Parathyroid adenoma (tissue), 2 donors: ENCODE measurements around the gene FSD1.
A peak's percentile ranks its signal among the peaks of the same experiment; 100 is the strongest.

Experiments
- H2AFZ ChIP-seq: fragments of 300-600 bp; sonication (generic); one replicate; pipeline ENCODE4 v1.7.0; 2017; ENCODE audit warnings: antibody characterized with exemption, mild to moderate bottlenecking
- H3K27ac ChIP-seq: fragments of 300-600 bp; sonication (generic); one replicate; pipeline ENCODE4 v1.7.0; 2017
- H3K27me3 ChIP-seq: fragments of 300-600 bp; sonication (generic); one replicate; pipeline ENCODE4 v1.7.0; 2017; ENCODE audit warnings: low read length; ENCODE audit not compliant: control insufficient read depth, insufficient read depth
- H3K36me3 ChIP-seq: fragments of 300-600 bp; sonication (generic); one replicate; pipeline ENCODE4 v1.7.0; 2017; ENCODE audit warnings: low read length; ENCODE audit not compliant: control insufficient read depth, insufficient read depth
- H3K4me1 ChIP-seq: fragments of 300-600 bp; sonication (generic); one replicate; pipeline ENCODE4 v1.7.0; 2017; ENCODE audit warnings: control low read depth
- H3K4me2 ChIP-seq: fragments of 300-600 bp; sonication (generic); one replicate; pipeline ENCODE4 v1.7.0; 2017; ENCODE audit warnings: low read length
- H3K4me3 ChIP-seq: fragments of 300-600 bp; sonication (generic); one replicate; pipeline ENCODE4 v1.7.0; 2017; ENCODE audit warnings: low read depth, low read length
- H3K79me2 ChIP-seq: fragments of 300-600 bp; sonication (generic); one replicate; pipeline ENCODE4 v1.7.0; 2017; ENCODE audit warnings: control low read depth
- H3K9ac ChIP-seq: fragments of 300-600 bp; sonication (generic); one replicate; pipeline ENCODE4 v1.7.0; 2017; ENCODE audit warnings: mild to moderate bottlenecking
- H3K9me3 ChIP-seq: fragments of 300-600 bp; sonication (generic); one replicate; pipeline ENCODE4 v1.7.0; 2017; ENCODE audit warnings: low read length; ENCODE audit not compliant: control insufficient read depth
- CTCF ChIP-seq: fragments of 300-600 bp; sonication (generic); IDR thresholded peaks from one replicate; pipeline ENCODE4 v1.7.0; 2017; ENCODE audit warnings: antibody characterized with exemption, mild to moderate bottlenecking
- donor health status: primary hyperparathyroidism.

The FSD1 gene

GRCh38 chr19:4323692-4324091 is 19.3 kb downstream of the FSD1 start:
- Histone ChIP-seq H3K36me3 (no peaks in the 10 kb centered on the region), H3K9me3 (no peaks in the 10 kb centered on the region), H3K4me2 (peak overlapping the region; percentile 68), H3K79me2 (no peaks in the 10 kb centered on the region), H3K27ac (no peak overlapping the region), H3K4me1 (no peaks in the 10 kb centered on the region), H3K9ac (no peak overlapping the region), H3K27me3 (no peaks in the 10 kb centered on the region), H3K4me3 (no peak overlapping the region), H2AFZ (peak overlapping the region; percentile 61)
- TF ChIP-seq CTCF: no peak

DNA sequence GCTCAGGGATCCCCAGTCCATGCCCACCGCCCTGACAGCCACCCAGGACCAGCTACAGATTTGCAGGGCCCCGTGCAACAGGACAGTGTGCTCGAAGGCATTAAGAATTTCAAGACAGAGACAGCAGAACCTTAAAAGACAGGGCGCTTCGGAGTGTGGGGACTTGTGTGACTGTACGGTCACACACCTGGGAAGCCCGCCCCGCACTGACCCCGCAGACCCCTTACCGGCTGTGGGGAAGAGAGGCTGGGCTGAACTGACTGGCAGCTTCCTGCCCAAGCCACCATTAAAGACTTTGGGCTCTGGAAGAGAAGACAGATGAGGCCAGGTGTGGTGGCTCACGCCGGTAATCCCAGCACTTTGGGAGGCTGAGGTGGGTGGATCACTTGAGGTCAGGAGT is 19.8 kb downstream of the FSD1 start:
- Histone ChIP-seq H3K9me3 (no peaks in the 10 kb centered on the region), H3K36me3 (no peaks in the 10 kb centered on the region), H3K27ac (no peak overlapping the region), H2AFZ (no peak overlapping the region), H3K27me3 (no peaks in the 10 kb centered on the region), H3K79me2 (no peaks in the 10 kb centered on the region), H3K9ac (no peak overlapping the region), H3K4me3 (no peak overlapping the region), H3K4me1 (no peaks in the 10 kb centered on the region), H3K4me2 (no peak overlapping the region)
- no peak for TF ChIP-seq CTCF

DNA sequence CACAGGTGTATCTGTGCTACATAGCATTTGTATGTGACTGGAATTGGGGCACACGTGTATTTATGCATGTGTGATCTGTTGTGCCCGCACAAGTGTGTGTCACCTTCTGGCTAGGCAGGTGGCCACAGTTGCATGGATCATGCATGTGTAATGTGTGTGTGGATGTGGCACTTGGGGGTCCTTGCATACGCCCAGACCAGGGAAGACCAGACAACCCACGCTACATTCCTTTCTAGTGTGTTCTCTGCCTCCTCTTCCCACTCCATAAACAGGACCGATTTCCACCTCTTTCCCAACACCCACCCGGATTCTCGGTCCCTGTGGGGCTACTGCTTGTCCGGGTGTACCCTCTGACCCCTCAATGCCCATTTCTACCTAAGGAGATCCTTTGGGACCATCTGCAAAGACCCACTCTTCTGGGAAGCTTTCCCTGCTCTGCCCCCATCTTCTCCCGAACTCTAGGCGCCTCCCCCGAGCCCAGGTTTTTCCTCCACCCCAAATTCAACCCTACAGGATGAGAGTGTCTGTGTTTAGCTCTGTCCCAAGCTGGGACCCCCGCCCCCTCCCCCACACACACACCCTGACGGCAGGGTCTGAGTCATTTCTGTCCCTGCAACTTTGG is 21.9 kb downstream of the FSD1 start:
- Histone ChIP-seq H3K79me2 (no peaks in the 10 kb centered on the region), H3K4me2 (no peak overlapping the region), H3K36me3 (no peaks in the 10 kb centered on the region), H3K4me1 (no peaks in the 10 kb centered on the region), H3K9me3 (no peaks in the 10 kb centered on the region), H3K27me3 (no peaks in the 10 kb centered on the region), H3K4me3 (no peak overlapping the region), H3K27ac (no peak overlapping the region), H3K9ac (no peak overlapping the region), H2AFZ (no peak overlapping the region)
- TF ChIP-seq CTCF: no peak

DNA sequence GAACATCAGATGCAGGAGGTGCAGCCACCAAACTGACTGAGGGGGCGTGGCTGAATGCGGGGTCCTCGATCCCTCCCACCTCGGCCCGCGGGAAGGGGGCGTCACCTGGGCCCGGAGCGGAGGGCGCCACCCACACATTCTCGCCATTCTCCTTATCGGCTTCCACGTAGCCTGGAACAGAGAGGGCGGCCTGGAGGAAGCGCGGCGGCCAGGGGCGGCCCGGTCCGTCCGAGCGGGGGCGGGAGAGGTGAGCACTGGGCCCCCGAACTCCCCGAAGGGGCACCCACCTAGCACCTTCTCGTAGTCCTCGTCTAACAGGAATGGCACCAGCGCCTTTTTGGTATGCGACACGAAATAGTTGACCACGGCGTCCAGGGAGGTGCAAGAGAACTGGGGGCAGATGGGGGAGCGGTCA is 22.4 kb downstream of the FSD1 start:
- H3K9ac ChIP-seq: no peak overlapping the region
- H3K4me2 ChIP-seq: no peak overlapping the region
- H3K27me3 ChIP-seq: no peaks in the 10 kb centered on the region
- no peak for TF ChIP-seq CTCF
- no peaks in the 10 kb centered on the region for H3K36me3 ChIP-seq
- H3K4me1 ChIP-seq: no peaks in the 10 kb centered on the region
- H3K79me2 ChIP-seq: no peaks in the 10 kb centered on the region
- H3K27ac ChIP-seq: no peak overlapping the region
- no peak overlapping the region for H2AFZ ChIP-seq
- H3K4me3 ChIP-seq: no peak overlapping the region
- no peaks in the 10 kb centered on the region for H3K9me3 ChIP-seq

DNA sequence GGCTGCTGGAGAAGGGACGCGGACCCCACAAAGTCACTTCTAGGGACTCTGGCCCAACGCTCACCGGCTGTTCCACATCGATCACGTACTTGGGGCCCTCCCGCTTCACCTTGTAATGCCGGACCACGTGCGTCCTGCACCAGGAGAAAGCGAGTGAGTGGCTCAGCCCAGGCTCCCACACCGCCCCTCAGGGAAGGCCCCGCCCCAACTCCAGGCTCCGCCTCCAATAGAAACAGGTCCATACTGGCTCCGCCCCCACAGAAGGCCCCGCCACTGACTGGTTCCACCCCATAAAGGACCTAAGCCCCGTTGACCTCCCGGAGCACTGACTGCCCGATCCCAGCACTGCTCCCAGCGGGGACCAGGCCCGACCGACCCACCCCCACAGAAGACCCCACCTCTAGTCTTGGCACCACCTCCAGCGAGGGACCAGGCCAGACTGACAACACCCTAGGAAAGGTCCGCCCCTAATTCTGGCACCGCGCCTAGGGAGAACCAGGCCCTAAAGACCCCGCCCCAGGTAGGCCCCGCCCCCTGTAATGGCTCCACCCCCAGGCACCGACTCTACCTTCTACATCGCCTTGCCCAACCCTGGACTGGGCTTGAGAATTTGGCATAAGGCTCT is 23.0 kb downstream of the FSD1 start:
- no peaks in the 10 kb centered on the region for H3K36me3 ChIP-seq
- H3K9me3 ChIP-seq: no peaks in the 10 kb centered on the region
- H3K4me3 ChIP-seq: peak overlapping the region; percentile 62

More for the DNA sequence above, 23.0 kb downstream of the FSD1 start:
- H3K27ac ChIP-seq: no peak overlapping the region
- H3K4me2 ChIP-seq: peak overlapping the region; percentile 74
- no peaks in the 10 kb centered on the region for H3K27me3 ChIP-seq
- no peak overlapping the region for H3K9ac ChIP-seq
- no peak for TF ChIP-seq CTCF
- no peaks in the 10 kb centered on the region for H3K79me2 ChIP-seq
- no peaks in the 10 kb centered on the region for H3K4me1 ChIP-seq
- H2AFZ ChIP-seq: peak overlapping the region; percentile 70
